HepG2 (cell line): ENCODE results near the gene ZIM2. TPM values are rescaled to one million over a fixed set of nuclear protein-coding genes. Genes with fewer than 3 reads are reported as not detected.

Source experiments
- BCL6 ChIP-seq: IDR thresholded peaks from 2 replicates; pipeline ENCODE4 v1.6.1; 2016; ENCODE audit warnings: missing genetic modification reagents, missing compliant biosample characterization
- CHD4 ChIP-seq: fragments of 200-600 bp; sonication (generic); IDR thresholded peaks from 2 replicates; pipeline ENCODE4 v1.7.0; 2017; ENCODE audit warnings: mild to moderate bottlenecking, low read length, borderline replicate concordance
- FOXC1 ChIP-seq: sonication (generic); formaldehyde crosslinking; IDR thresholded peaks from 2 replicates; pipeline ENCODE4 v1.8.0; 2022; ENCODE audit warnings: mild to moderate bottlenecking, missing genetic modification reagents, borderline replicate concordance
- KDM4B ChIP-seq: sonication (generic); formaldehyde crosslinking; IDR thresholded peaks from 2 replicates; pipeline ENCODE4 v1.4.0; 2020; ENCODE audit warnings: missing genetic modification reagents
- KLF12 ChIP-seq: sonication (generic); formaldehyde crosslinking; IDR thresholded peaks from 2 replicates; pipeline ENCODE4 v1.4.0; 2020; ENCODE audit warnings: missing genetic modification reagents, borderline replicate concordance
- MAFG ChIP-seq: sonication (generic); formaldehyde crosslinking; IDR thresholded peaks from 2 replicates; pipeline ENCODE4 v1.5.1; 2020; ENCODE audit warnings: mild to moderate bottlenecking, missing genetic modification reagents
- MEIS2 ChIP-seq: sonication (generic); formaldehyde crosslinking; IDR thresholded peaks from 2 replicates; pipeline ENCODE4 v1.9.0; 2021; ENCODE audit warnings: mild to moderate bottlenecking, missing genetic modification reagents
- MNT ChIP-seq: fragments of 450-650 bp; IDR thresholded peaks from 2 replicates; pipeline ENCODE4 v1.6.1; 2016
- NAIF1 ChIP-seq: sonication (generic); formaldehyde crosslinking; IDR thresholded peaks from 2 replicates; pipeline ENCODE4 v1.5.0; 2020; ENCODE audit warnings: mild to moderate bottlenecking, missing genetic modification reagents, borderline replicate concordance
- PBX3 ChIP-seq: sonication (generic); formaldehyde crosslinking; IDR thresholded peaks from 2 replicates; pipeline ENCODE4 v1.8.1; 2023; ENCODE audit warnings: missing genetic modification reagents, inconsistent platforms, borderline replicate concordance
- STAT5B ChIP-seq: sonication (generic); formaldehyde crosslinking; IDR thresholded peaks from 2 replicates; pipeline ENCODE4 v1.4.0; 2020; ENCODE audit warnings: missing genetic modification reagents
- TCF7 ChIP-seq: sonication (generic); IDR thresholded peaks from 2 replicates; pipeline ENCODE4 v1.6.1; 2016; ENCODE audit warnings: antibody characterized with exemption, low read depth
- TGIF2 ChIP-seq: IDR thresholded peaks from 2 replicates; pipeline ENCODE4 v1.6.1; 2016; ENCODE audit warnings: control low read depth, missing compliant biosample characterization
- ZBTB7A ChIP-seq: sonication (generic); formaldehyde crosslinking; IDR thresholded peaks from 2 replicates; pipeline ENCODE4 v1.8.0; 2022; ENCODE audit warnings: mild to moderate bottlenecking, missing genetic modification reagents
- ZMYM4 ChIP-seq: sonication (generic); formaldehyde crosslinking; IDR thresholded peaks from 2 replicates; pipeline ENCODE4 v1.8.1; 2023; ENCODE audit warnings: mild to moderate bottlenecking, missing genetic modification reagents
- ZNF180 ChIP-seq: sonication (generic); formaldehyde crosslinking; IDR thresholded peaks from 2 replicates; pipeline ENCODE4 v1.4.0; 2020; ENCODE audit warnings: low read depth, missing genetic modification reagents, borderline replicate concordance
- ZNF317 ChIP-seq: sonication (generic); formaldehyde crosslinking; IDR thresholded peaks from 2 replicates; pipeline ENCODE4 v1.5.0; 2020; ENCODE audit warnings: mild to moderate bottlenecking, missing genetic modification reagents
- ZNF337 ChIP-seq: sonication (generic); formaldehyde crosslinking; IDR thresholded peaks from 2 replicates; pipeline ENCODE4 v1.5.1; 2020; ENCODE audit warnings: missing genetic modification reagents, low read depth, mild to moderate bottlenecking, borderline replicate concordance
- ZNF34 ChIP-seq: sonication (generic); formaldehyde crosslinking; IDR thresholded peaks from 2 replicates; pipeline ENCODE4 v1.4.0; 2020; ENCODE audit warnings: mild to moderate bottlenecking, missing genetic modification reagents, borderline replicate concordance
- ZNF563 ChIP-seq: sonication (generic); formaldehyde crosslinking; IDR thresholded peaks from 2 replicates; pipeline ENCODE4 v1.8.0; 2022; ENCODE audit warnings: mild to moderate bottlenecking, moderate library complexity, missing genetic modification reagents
- ZNF569 ChIP-seq: sonication (generic); formaldehyde crosslinking; IDR thresholded peaks from 2 replicates; pipeline ENCODE4 v1.5.0; 2020; ENCODE audit warnings: mild to moderate bottlenecking, missing genetic modification reagents, moderate library complexity, borderline replicate concordance
- ZNF589 ChIP-seq: sonication (generic); formaldehyde crosslinking; conservative IDR thresholded peaks from 2 replicates; pipeline ENCODE4 v1.8.0; 2022; ENCODE audit warnings: mild to moderate bottlenecking, moderate library complexity, missing genetic modification reagents
- ZNF775 ChIP-seq: sonication (generic); formaldehyde crosslinking; IDR thresholded peaks from 2 replicates; pipeline ENCODE4 v1.4.0; 2020; ENCODE audit warnings: missing genetic modification reagents, mild to moderate bottlenecking, moderate library complexity, borderline replicate concordance
- polyA plus RNA-seq, 8 experiments: library from polyadenylated mRNA; depleted of rRNA in 3 of 8; stranded (reverse) in 7 of 8; unstranded in 1 of 8; fragments of >200 nt; fragmentation: Illumina TruSeq in 4 of 8; extraction: Trizol in 4 of 8; gene quantifications; 2 replicates each; pipeline versions ENCODE4 v1.2.1 to v1.2.3, GENCODE V29; 2011 to 2016; ENCODE audit warnings: low read depth in 4 of 8, missing spikeins in 1 of 8, mixed read lengths in 1 of 8; ENCODE audit not compliant: insufficient read depth in 1 of 8
- total RNA-seq, 5 experiments: library from RNA; depleted of rRNA; stranded (reverse); fragments of >200 nt; fragmentation: Illumina TruSeq; extraction: Trizol; gene quantifications; 2 replicates each; pipeline ENCODE4 v1.2.3, GENCODE V29; 2016; ENCODE audit warnings: low read depth in 1 of 5
- TF ChIP-seq, protein P1 (sequence below): sonication (generic); formaldehyde crosslinking; IDR thresholded peaks from 2 replicates; pipeline ENCODE4 v1.8.0; 2022; ENCODE audit warnings: missing genetic modification reagents, mild to moderate bottlenecking, inconsistent platforms, borderline replicate concordance
- TF ChIP-seq, protein P2 (sequence below): sonication (generic); formaldehyde crosslinking; IDR thresholded peaks from 2 replicates; pipeline ENCODE4 v1.4.0; 2020; ENCODE audit warnings: missing genetic modification reagents

ZIM2 gene
- total and polyA plus RNA-seq, 2 of the 13 experiments (the other 11 are each of a cell fraction or from before 2014, with no cell fraction given) = 7.2 to 10.3 TPM

DNA sequence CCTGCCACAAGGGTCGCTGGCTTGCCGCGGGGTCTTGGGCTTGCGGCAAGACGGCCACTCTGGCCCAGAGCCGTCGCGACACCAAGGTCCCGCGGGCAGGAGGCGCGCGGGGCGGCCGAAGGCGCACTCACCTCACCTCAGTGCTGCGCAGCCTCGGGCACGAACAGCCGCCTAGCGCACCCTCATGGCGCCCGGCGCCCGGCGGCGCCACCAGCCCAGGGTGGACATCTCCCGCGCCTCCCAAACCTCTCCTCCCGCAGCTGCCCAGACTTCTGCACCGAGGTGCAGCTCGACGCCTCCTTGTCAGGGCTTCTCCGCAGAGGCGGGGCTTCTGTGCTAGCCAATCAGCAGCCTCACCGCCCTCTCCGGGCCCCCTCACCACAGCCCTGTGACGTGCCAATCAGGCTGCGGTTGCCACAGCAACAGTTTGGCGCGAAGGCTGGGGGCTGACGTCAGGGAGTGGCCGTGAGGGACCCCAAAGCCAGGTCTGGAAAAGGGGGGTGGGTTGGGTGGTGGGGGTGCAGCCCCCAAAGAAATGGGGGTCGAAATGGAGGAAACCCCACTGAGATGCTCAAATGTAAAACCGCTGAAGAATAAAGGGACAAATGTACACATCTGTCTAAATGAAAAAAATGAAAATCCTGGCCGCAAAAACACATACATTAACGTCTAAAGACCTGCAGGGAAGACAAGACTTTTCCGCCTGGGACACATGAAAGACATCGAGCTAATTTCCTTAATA, at the start of gene ZIM2, which contains the start of gene PEG3 (continued):
- TF ChIP-seq MAFG (CRISPR knock-in tag) (no peak), ZNF563 (peak; percentile 74; the same call in 1 of the 2 replicates), ZNF180 (CRISPR knock-in tag) (no peak), CHD4 (no peak), BCL6 (CRISPR knock-in tag) (no peak), FOXC1 (CRISPR knock-in tag) (peak; percentile 49; the same call in 1 of the 2 replicates), ZBTB7A (CRISPR knock-in tag) (peak; percentile 31; the same call in 1 of the 2 replicates), KLF12 (CRISPR knock-in tag) (no peak), ZNF337 (CRISPR knock-in tag) (no peak; the same call in 1 of the 2 replicates), ZNF34 (CRISPR knock-in tag) (no peak), NAIF1 (CRISPR knock-in tag) (0 out of 2 replicates have a peak, but pooled peaks have one; percentile 30), TCF7 (no peak), KDM4B (CRISPR knock-in tag) (no peak), ZNF317 (CRISPR knock-in tag) (no peak), STAT5B (CRISPR knock-in tag) (no peak), ZNF569 (CRISPR knock-in tag) (no peak), TGIF2 (CRISPR knock-in tag) (no peak), MEIS2 (CRISPR knock-in tag) (peak; percentile 46; the same call in 1 of the 2 replicates), ZMYM4 (CRISPR knock-in tag) (0 out of 2 replicates have a peak, but pooled peaks have one; percentile 51), ZNF775 (CRISPR knock-in tag) (no peak), ZNF589 (CRISPR knock-in tag) (peak; percentile 38; the same call in 1 of the 2 replicates), PBX3 (CRISPR knock-in tag) (no peak), MNT (no peak)
- TF ChIP-seq, protein P1, sequence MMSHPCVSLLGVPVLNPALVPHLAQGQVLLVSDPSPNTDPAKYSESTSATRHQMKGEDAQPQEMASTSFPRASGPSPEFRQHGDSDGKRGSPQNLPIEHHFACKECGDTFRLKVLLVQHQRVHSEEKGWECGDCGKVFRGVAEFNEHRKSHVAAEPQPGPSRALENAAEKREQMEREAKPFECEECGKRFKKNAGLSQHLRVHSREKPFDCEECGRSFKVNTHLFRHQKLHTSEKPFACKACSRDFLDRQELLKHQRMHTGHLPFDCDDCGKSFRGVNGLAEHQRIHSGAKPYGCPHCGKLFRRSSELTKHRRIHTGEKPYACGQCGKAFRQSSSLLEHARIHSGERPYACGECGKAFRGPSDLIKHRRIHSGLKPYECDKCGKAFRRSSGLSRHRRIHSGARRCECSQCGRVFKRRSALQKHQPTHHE = no peak
- TF ChIP-seq, protein P2, sequence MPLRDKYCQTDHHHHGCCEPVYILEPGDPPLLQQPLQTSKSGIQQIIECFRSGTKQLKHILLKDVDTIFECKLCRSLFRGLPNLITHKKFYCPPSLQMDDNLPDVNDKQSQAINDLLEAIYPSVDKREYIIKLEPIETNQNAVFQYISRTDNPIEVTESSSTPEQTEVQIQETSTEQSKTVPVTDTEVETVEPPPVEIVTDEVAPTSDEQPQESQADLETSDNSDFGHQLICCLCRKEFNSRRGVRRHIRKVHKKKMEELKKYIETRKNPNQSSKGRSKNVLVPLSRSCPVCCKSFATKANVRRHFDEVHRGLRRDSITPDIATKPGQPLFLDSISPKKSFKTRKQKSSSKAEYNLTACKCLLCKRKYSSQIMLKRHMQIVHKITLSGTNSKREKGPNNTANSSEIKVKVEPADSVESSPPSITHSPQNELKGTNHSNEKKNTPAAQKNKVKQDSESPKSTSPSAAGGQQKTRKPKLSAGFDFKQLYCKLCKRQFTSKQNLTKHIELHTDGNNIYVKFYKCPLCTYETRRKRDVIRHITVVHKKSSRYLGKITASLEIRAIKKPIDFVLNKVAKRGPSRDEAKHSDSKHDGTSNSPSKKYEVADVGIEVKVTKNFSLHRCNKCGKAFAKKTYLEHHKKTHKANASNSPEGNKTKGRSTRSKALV = no peak; the same call in 1 of the 2 replicates
